Bronchus fibroblast of lung (primary cell): ENCODE data around the gene IRX3. TPM values are rescaled to one million over a fixed set of nuclear protein-coding genes. Genes with fewer than 3 reads are reported as not detected.

Experiments
- total RNA-seq: library from RNA; depleted of rRNA; stranded (reverse); fragments of >200 nt; gene quantifications from 2 replicates; pipeline ENCODE4 v1.2.3, GENCODE V29; 2015

Gene IRX3
- total RNA-seq, result 0.15 and 1.2 TPM in 2 replicates

DNA sequence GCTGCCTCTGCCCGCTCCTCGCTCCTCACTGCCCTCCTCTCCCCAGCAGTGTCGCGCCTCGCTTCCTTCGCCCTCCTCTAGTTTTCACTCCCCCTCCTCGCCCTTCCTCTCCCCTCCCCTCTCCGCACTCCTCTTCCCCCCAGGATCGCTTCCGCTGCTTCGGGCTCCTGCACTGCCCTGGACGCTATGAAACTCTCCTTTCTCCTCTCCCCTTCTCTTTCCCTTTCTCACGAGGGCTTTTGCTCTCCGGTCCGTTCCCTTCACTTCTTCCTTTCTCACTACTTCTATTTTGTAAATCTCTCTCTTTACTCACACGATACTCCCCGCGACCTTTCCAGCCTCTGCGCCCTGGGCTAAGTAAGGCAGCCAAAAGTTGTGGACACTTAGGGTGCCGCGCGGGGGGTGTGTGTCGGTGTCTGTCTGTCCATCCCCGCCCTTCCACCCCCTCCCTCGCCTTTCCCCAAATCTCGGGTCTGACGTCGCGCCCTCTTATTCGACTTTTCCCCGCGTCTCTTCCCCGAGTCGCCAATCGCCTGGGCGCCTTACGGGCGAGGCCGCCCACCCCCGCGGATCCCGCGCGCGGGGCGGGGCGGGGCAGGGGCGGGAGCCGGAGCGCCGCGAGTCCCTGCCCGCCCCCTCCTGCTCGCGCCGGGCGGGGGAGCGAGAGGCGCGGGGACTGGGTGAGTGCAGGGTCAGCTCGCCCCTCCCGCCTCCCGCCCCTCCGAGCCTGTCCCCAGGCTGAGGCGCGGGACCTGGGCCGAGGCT, at the start of gene IRX3:
Gene IRX3, minus strand, starts transcription at position 422 of the 765 bp plus-strand sequence. CDS start 737 bp downstream, outside the sequence.

